T-helper 1 cell (primary cell): ENCODE results near the gene FTHL17.

ENCODE experiments used
- DNase-seq, 5 donors: peaks; one replicate each; pipeline ENCODE4 v3.0.0-alpha.2; 2012 to 2020
- total RNA-seq, 4 donors: gene quantifications; one replicate each; lab custom pipeline; 2026; lab: John Stamatoyannopoulos, UW

Gene FTHL17
- 0 to 0.08 (median 0) reads per million in 4 donors for total RNA-seq

GRCh38 chrX:31071725-31072124 is at the start of gene FTHL17:
Gene FTHL17 (minus strand): TSS chrX:31072041. CDS start chrX:31071953, 88 bp downstream.
- no peak for DNase-seq

- DNase-seq, result no peak
Observed at GRCh38 chrX:31117266-31117665, 45.4 kb upstream of the FTHL17 start.

DNA sequence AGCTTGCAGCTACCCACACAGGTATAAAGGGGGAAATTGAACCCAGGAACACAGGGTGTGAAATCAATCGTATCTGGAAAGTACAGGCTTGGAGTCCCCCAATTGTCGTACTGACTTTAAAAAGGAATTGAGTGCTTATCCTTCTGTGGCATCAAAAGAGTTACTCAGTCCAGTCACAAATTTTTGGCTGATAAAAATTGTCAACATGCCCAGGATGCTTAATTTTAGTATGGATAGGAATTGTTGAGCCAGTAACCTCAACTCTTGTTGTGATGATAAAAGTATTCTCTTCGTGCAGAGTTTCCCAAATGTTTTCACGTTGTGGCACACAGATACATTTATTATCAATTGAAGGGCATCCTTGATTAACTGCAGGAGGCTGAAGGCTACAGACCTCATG is 43.6 kb upstream of the FTHL17 start:
- DNase-seq, result no peak

GRCh38 chrX:31114858-31115257 is 43.0 kb upstream of the FTHL17 start:
- DNase-seq, result no peak

GRCh38 chrX:31112226-31112999 is 40.6 kb upstream of the FTHL17 start:
- DNase-seq, result peak in 1 of 5 donors; percentile 54

GRCh38 chrX:31110657-31111056 is 38.8 kb upstream of the FTHL17 start:
- no peak for DNase-seq

DNA sequence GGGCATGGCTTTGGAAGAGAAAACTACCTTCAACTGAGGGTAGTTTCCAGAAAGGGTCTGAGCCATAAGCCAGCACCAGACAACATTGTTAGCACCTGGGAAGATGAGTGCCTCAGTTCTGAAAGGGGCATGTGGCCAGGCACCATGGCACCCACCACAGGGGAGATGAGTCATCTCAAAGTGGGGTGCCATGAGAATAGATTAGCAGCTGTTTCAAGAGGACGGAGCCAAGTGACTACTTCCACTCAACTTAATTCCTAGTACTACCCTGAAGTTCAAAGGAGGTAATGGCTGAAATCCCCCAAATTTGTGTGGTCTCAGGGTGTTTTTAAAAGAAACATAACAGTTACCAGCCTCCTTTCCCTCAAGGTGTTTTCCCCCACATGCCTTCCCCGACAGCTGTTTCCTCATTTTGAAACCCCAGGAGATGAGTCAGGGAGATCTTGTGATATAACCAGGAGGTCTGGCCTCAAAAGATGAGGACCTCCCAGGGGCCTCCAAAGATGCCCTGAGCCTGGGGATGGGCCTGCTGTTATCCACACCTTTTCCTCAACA is 27.8 kb upstream of the FTHL17 start:
- peak in 1 of 5 donors; percentile 87 for DNase-seq

- no peak for DNase-seq
Observed at GRCh38 chrX:31098079-31098478, 26.2 kb upstream of the FTHL17 start.

DNA sequence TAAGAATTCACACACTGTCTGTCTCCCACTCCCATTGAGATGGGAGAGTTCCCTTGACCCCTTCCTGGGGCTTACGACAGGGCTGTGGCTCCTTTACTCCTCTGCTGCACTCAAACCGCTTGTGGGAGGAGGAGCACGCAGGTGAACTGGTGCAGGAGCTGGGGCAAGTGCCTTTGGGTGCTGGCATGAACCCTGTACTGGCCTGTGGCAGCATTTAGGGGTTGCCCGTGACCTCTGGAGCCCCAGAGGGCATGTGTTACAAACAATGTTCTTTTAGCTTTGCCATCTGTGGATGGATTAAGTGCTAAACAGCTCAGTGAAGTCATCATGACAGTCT is 21.8 kb upstream of the FTHL17 start:
- DNase-seq, result no peak

- DNase-seq, result peak in 1 of 5 donors; percentile 37
Observed at GRCh38 chrX:31092970-31093638, 21.3 kb upstream of the FTHL17 start.

DNA sequence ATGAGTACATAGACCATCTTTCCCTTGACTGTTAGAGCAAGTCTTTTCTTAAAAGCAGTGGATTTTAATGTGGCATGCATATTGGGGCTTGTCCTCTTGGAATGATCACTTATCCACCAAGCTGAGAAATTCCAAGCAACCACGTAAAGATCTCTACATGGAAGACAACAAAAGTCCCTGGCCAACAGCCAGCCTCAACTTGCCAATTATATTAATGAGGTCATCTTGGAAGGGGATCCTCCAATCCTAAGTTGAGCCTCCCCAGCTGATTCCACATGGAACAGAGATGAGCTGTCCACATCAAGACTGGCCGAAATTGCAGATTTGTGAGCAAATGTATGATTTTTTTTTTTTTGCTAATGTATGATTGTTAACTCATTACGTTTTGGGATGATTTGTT is 20.6 kb upstream of the FTHL17 start:
- no peak for DNase-seq

- DNase-seq, result no peak
Observed at GRCh38 chrX:31091819-31092218, 20.0 kb upstream of the FTHL17 start.

- DNase-seq, result no peak
Observed at GRCh38 chrX:31074522-31074921, 2.7 kb upstream of the FTHL17 start.

DNA sequence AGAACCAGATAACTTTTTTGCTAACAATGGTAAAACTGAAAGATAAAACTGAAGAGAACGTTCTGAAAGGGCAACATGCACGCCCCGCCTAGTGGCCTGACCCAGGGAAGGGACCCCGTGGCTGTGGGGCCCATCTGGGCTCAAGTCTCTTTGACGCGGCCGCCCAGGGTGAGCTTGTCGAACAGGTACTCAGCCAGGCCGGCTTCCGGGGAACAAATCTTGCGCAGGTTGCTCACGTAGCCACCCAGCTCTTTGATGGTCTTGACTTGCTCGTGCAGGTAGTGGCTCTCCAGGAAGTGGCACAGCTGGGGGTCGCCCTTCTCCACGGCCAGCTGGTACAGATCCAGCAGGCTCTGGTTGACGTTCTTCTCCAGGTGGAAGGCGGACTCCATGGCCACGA is 579 bp downstream of the FTHL17 start:
- DNase-seq, result no peak

GRCh38 chrX:31070057-31070468 is 1.8 kb downstream of the FTHL17 start:
- DNase-seq, result peak in 1 of 5 donors; percentile 33

DNA sequence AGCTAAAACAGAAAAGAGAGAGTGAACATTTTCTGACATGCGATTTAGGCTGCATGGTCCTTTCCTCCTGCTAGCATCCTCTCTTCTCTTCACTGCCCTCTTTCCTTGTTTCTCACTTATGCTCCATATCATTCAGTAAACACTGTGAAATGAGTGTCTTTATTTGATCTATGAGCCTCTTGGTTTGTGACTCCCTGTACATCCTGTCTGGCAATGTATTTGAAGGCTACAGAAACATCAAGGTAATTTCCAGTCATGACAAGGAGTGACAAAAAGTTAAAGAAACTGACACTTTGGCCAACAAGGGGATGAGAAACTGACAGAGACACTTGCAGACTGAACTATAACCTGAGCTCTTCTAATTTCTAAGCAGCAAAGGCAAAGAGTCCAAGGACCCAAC is 8.7 kb downstream of the FTHL17 start:
- peak in 1 of 5 donors; percentile 46 for DNase-seq

- DNase-seq, result peak in 1 of 5 donors; percentile 42
Observed at GRCh38 chrX:31061091-31061490, 10.8 kb downstream of the FTHL17 start.

DNA sequence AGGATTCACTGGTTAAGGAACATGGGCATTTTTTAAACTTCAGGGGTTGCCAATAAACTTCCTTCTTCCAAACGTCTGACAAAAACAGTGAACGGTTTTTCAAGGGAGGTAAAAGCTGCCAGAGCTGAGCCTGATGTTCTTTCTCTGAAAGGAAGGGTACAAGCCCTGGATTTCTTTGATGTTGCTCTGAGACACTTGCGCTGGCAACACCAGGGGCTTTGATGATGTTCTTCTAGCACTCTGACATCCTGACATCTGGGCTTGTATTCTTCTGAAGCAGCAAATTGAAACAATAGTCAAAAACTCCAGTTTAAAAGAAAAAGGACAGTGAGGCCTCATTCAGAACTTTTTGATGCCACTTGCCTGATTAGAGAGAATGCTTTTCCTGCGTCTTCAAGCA is 11.8 kb downstream of the FTHL17 start:
- no peak for DNase-seq

DNA sequence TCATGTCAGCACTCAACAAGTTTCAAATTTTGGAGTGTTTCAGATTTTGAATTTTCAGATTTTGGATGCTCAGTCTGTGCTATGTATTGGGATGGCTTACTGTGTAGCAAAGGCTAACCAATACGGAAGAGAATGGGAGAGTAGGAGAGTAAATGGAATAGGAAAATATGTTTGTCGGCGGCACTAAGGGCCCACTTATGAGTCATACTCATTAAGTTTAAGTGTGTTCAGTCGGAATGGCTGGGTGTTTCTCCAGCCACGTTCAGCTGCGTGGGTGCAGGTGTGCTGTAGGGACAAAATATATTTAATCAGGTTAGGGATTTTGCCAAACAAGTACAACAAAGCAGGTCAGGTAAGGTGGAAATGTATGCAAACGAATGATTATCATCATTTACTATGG is 13.6 kb downstream of the FTHL17 start:
- no peak for DNase-seq

GRCh38 chrX:31057691-31058090 is 14.2 kb downstream of the FTHL17 start:
- DNase-seq, result peak in 1 of 5 donors; percentile 82

- DNase-seq, result peak in 1 of 5 donors; percentile 59
Observed at GRCh38 chrX:31057291-31057690, 14.6 kb downstream of the FTHL17 start.

GRCh38 chrX:31053621-31054020 is 18.2 kb downstream of the FTHL17 start:
- DNase-seq, result no peak

- no peak for DNase-seq
Observed at GRCh38 chrX:31039327-31039711, 32.5 kb downstream of the FTHL17 start.
